Measurements from ENCODE around the gene DESI2.
"Not testable (repeated sequence)": the region's sequence is repeated elsewhere in the genome, so short reads cannot be mapped to it uniquely, and the experiment has no call there.

The DESI2 gene

DNA sequence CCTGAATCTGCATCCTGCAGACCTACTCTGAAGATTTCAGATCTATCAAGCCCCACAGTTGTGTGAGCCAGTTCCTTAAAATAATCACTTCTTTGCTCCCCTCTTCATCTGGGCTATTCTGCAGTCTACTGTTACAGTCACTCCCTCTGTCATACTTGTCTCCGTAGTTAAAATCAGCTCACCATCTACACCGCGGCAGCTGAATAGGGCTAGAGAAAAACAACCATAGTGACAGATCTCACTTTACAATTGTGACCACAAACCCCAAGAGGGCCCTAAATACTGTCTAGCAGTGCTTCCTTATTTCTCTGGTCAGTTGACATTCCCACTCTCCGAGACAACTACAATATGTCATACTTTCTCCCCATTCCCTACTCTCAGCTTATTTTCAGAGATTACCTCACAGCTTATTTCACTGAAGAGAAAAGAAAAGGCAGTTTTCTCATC, 12.9 kb downstream of the DESI2 start:
- Histone ChIP-seq H4K20me1 (ENCODE audit: low read depth, low read length) (peaks cover 7% of the 10 kb centered on the region; the same call in 1 of the 2 replicates), H3K4me2 (ENCODE audit: low read depth, low read length, poor library complexity, severe bottlenecking) (peak overlapping the region; percentile 91), H3K4me3 (ENCODE audit: insufficient read depth, low read length, poor library complexity, severe bottlenecking) (peak overlapping the region; percentile 23), H3K36me3 (ENCODE audit: low read length) (peaks cover 19% of the 10 kb centered on the region), H3K9me2 (replicated peaks; ENCODE audit: insufficient read depth, low read length) (no peaks in the 10 kb centered on the region), H3K9me3 (ENCODE audit: insufficient read depth, low read length) (no peaks in the 10 kb centered on the region), H3K27ac (ENCODE audit: low read depth, low read length) (peak overlapping the region; percentile 97), H3K9ac (ENCODE audit: low read length) (peak overlapping the region; percentile 59), H2AFZ (ENCODE audit: low read depth, low read length, severe bottlenecking) (no peak overlapping the region), H3F3A (ENCODE audit: insufficient read depth) (peaks cover 53% of the 10 kb centered on the region), H3K27me3 (ENCODE audit: low read length) (no peaks in the 10 kb centered on the region), H3K79me2 (ENCODE audit: insufficient read depth, low read length) (peaks cover 93% of the 10 kb centered on the region)
- TF ChIP-seq, protein P1, sequence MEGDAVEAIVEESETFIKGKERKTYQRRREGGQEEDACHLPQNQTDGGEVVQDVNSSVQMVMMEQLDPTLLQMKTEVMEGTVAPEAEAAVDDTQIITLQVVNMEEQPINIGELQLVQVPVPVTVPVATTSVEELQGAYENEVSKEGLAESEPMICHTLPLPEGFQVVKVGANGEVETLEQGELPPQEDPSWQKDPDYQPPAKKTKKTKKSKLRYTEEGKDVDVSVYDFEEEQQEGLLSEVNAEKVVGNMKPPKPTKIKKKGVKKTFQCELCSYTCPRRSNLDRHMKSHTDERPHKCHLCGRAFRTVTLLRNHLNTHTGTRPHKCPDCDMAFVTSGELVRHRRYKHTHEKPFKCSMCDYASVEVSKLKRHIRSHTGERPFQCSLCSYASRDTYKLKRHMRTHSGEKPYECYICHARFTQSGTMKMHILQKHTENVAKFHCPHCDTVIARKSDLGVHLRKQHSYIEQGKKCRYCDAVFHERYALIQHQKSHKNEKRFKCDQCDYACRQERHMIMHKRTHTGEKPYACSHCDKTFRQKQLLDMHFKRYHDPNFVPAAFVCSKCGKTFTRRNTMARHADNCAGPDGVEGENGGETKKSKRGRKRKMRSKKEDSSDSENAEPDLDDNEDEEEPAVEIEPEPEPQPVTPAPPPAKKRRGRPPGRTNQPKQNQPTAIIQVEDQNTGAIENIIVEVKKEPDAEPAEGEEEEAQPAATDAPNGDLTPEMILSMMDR (IDR thresholded peaks at IDR 0.05; ENCODE audit: insufficient read depth, low read length, poor library complexity, severe bottlenecking) = no peak
- TF ChIP-seq EZH2phosphoT487 (conservative IDR thresholded peaks at IDR 0.05; ENCODE audit: low read length) = no peak

- peaks cover 16% of the 10 kb centered on the region; the same call in 1 of the 2 replicates for H3K36me3 ChIP-seq (ENCODE audit: low read length)
- 0 out of 2 replicates have a peak overlapping the region, but pooled peaks have one; percentile 59 for H3K9ac ChIP-seq (ENCODE audit: low read length)
- H3K4me2 ChIP-seq (ENCODE audit: low read depth, low read length, poor library complexity, severe bottlenecking) = peak overlapping the region; percentile 91
- H2AFZ ChIP-seq (ENCODE audit: low read depth, low read length, severe bottlenecking); H3K9me2 ChIP-seq (replicated peaks; ENCODE audit: insufficient read depth, low read length); H4K20me1 ChIP-seq (ENCODE audit: low read depth, low read length); H3K4me3 ChIP-seq (ENCODE audit: insufficient read depth, low read length, poor library complexity, severe bottlenecking); H3K27me3 ChIP-seq (ENCODE audit: low read length); H3K9me3 ChIP-seq (ENCODE audit: insufficient read depth, low read length): not testable (repeated sequence)
- H3F3A ChIP-seq (ENCODE audit: insufficient read depth) = peaks cover 50% of the 10 kb centered on the region
- H3K79me2 ChIP-seq (ENCODE audit: insufficient read depth, low read length) = peaks cover 99% of the 10 kb centered on the region
- peak overlapping the region; percentile 97 for H3K27ac ChIP-seq (ENCODE audit: low read depth, low read length)
These were observed 13.9 kb downstream of the DESI2 start for GRCh38 chr1:244666672-244667418.

DNA sequence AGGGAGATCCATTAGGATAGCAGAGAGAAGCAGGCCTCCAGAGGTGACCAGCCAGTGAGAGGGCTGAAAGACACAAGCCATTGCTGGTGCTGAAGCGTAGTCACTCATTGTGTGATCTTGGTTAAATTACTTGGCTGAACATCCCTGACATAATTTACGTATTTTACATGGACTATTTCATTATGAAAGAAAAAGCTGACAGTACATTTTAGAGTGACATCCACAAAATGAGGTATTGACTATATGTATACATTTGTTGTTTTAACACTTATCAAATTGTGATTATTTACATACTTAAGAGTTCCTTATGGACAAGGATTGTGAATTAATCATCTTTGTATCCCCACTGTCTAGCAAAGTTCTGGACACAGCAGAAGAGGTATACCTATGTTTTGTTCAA, 14.9 kb downstream of the DESI2 start:
- Histone ChIP-seq H3F3A (ENCODE audit: insufficient read depth) (peaks cover 43% of the 10 kb centered on the region), H3K4me2 (ENCODE audit: low read depth, low read length, poor library complexity, severe bottlenecking) (no peak overlapping the region), H3K4me3 (ENCODE audit: insufficient read depth, low read length, poor library complexity, severe bottlenecking) (no peak overlapping the region), H4K20me1 (ENCODE audit: low read depth, low read length) (peaks cover 10% of the 10 kb centered on the region; the same call in 1 of the 2 replicates), H3K9me3 (ENCODE audit: insufficient read depth, low read length) (no peaks in the 10 kb centered on the region), H3K9ac (ENCODE audit: low read length) (no peak overlapping the region), H3K27me3 (ENCODE audit: low read length) (no peaks in the 10 kb centered on the region), H3K79me2 (ENCODE audit: insufficient read depth, low read length) (peaks cover 100% of the 10 kb centered on the region), H3K9me2 (replicated peaks; ENCODE audit: insufficient read depth, low read length) (no peaks in the 10 kb centered on the region), H3K27ac (ENCODE audit: low read depth, low read length) (peak overlapping the region; percentile 14; the same call in 1 of the 2 replicates), H3K36me3 (ENCODE audit: low read length) (peaks cover 13% of the 10 kb centered on the region; the same call in 1 of the 2 replicates), H2AFZ (ENCODE audit: low read depth, low read length, severe bottlenecking) (no peak overlapping the region)
- TF ChIP-seq, protein P1 (IDR thresholded peaks at IDR 0.05; ENCODE audit: insufficient read depth, low read length, poor library complexity, severe bottlenecking) = no peak
- no peak for TF ChIP-seq EZH2phosphoT487 (conservative IDR thresholded peaks at IDR 0.05; ENCODE audit: low read length)

Measured in SU-DHL-6 (cell line).